ENCODE measurements around the gene ELAVL1. TPM values are rescaled to one million over a fixed set of nuclear protein-coding genes. Genes with fewer than 3 reads are reported as not detected.

The ELAVL1 gene
- polyA plus RNA-seq, 1 experiment, result 44.7 TPM

DNA sequence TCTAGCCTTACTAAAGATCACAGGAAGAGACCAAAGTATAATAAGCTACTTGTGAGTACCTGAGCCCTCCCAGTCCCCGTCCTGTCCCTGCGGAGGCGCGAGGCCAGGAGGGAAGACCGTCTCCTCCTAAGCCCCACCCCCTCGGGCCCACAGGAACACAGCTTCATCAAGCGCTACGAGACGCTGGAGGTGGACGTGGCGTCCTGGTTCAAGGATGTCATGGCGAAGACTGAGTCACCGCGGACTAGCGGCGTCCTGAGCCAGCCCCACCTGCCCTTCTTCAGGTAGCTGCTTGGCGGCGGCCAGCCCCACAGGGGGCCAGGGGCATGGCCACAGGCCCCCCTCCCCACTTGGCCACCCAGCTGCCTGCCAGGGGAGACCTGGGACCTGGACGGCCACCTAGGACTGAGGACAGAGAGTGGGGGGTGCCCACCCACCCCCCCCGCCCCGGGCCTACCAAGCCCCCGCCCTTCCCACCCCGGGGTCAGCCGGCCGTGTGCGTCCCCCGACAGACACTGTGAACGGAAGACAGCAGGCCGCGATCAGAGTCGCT lies 93.2 kb downstream of the ELAVL1 start:
- POLR2A ChIA-PET, result no interaction called here
- Histone ChIP-seq H3K9me3 (ENCODE audit: control insufficient read depth, insufficient read depth, low read length) (no peaks in the 10 kb centered on the region; the same call in 1 of the 2 replicates), H3K27me3 (ENCODE audit: control insufficient read depth, insufficient read depth, low read length) (peaks cover 7% of the 10 kb centered on the region), H3K27ac (ENCODE audit: low read depth, low read length) (no peak overlapping the region), H3K4me3 (ENCODE audit: low read depth, low read length) (no peak overlapping the region)
- no peak for DNase-seq (ENCODE audit: low read depth, low spot score)
- CTCF ChIA-PET, result interaction anchor here (1.3 kb wide), 1 partner anchor 8 kb away, joined by 4 read pairs; the partner anchor contains the start of gene SNAPC2
- TF ChIP-seq, protein P1, sequence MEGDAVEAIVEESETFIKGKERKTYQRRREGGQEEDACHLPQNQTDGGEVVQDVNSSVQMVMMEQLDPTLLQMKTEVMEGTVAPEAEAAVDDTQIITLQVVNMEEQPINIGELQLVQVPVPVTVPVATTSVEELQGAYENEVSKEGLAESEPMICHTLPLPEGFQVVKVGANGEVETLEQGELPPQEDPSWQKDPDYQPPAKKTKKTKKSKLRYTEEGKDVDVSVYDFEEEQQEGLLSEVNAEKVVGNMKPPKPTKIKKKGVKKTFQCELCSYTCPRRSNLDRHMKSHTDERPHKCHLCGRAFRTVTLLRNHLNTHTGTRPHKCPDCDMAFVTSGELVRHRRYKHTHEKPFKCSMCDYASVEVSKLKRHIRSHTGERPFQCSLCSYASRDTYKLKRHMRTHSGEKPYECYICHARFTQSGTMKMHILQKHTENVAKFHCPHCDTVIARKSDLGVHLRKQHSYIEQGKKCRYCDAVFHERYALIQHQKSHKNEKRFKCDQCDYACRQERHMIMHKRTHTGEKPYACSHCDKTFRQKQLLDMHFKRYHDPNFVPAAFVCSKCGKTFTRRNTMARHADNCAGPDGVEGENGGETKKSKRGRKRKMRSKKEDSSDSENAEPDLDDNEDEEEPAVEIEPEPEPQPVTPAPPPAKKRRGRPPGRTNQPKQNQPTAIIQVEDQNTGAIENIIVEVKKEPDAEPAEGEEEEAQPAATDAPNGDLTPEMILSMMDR (IDR thresholded peaks at IDR 0.05; ENCODE audit: low read depth, low read length), result no peak

DNA sequence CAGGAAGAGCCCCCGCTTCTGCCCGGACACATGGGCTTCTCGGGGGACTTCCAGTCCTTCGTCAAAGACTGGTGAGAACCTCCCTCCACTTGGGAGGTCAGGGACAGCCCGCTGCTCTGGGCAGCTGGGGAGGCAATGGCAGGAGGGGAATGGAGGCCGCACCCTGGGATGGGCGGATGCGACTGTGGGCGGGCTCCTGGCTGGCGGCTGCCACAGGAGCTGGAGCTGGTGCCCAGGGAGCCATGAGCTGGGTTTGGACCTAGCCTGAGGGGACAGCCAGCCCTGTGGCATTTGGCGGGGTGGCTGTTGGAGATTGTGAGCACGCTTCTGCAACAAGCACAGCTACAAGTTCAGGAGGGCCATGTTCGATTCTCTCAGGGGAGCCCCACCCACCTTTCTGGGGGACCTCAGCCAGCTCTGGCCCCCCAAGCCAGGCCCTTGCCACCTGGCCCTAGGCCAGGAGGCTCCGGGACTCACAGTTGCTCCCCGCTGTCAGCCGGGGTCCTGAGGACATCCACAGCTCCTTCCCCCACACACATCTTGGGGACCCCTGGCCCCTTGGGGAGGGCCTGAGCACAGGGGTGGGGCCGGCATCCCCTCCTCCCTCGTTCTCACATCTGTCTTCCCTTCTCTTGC lies 93.8 kb downstream of the ELAVL1 start:
- POLR2A ChIA-PET, result no interaction called here
- no peak for DNase-seq (ENCODE audit: low read depth, low spot score)
- TF ChIP-seq, protein P1 (IDR thresholded peaks at IDR 0.05; ENCODE audit: low read depth, low read length), result no peak
- no peak overlapping the region for H3K4me3 ChIP-seq (ENCODE audit: low read depth, low read length)
- H3K27ac ChIP-seq (ENCODE audit: low read depth, low read length), result no peak overlapping the region
- H3K9me3 ChIP-seq (ENCODE audit: control insufficient read depth, insufficient read depth, low read length), result no peaks in the 10 kb centered on the region; the same call in 1 of the 2 replicates
- peaks cover 7% of the 10 kb centered on the region for H3K27me3 ChIP-seq (ENCODE audit: control insufficient read depth, insufficient read depth, low read length)
- CTCF ChIA-PET, result interaction anchor here (1.3 kb wide), 1 partner anchor 9 kb away, joined by 4 read pairs; the partner anchor contains the start of gene SNAPC2

DNA sequence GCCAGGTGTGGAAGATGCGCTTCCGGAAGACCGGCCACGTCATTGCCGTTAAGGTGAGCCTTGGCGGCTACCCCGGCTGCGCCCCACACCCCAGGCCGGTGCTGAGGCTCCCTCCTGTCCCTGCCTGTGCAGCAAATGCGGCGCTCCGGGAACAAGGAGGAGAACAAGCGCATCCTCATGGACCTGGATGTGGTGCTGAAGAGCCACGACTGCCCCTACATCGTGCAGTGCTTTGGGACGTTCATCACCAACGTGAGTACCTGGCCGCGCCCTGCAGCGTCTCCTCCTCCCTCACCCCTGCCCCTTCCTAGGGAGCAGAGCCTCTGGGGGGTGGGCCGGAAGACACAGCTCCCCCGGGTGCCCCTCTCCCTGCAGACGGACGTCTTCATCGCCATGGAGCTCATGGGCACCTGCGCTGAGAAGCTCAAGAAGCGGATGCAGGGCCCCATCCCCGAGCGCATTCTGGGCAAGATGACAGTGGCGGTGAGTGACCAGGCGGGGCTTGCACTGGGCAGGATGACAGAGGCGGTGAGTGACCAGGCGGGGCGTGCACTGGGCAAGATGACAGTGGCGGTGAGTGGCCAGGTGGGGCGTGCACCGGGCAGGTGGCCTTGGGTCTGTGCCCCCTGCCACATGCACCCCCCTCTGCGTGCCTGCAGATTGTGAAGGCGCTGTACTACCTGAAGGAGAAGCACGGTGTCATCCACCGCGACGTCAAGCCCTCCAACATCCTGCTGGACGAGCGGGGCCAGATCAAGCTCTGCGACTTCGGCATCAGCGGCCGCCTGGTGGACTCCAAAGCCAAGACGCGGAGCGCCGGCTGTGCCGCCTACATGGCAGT lies 94.9 kb downstream of the ELAVL1 start:
- POLR2A ChIA-PET, result no interaction called here
- Histone ChIP-seq H3K27ac (ENCODE audit: low read depth, low read length) (no peak overlapping the region), H3K27me3 (ENCODE audit: control insufficient read depth, insufficient read depth, low read length) (peaks cover 1% of the 10 kb centered on the region), H3K9me3 (ENCODE audit: control insufficient read depth, insufficient read depth, low read length) (no peaks in the 10 kb centered on the region; the same call in 1 of the 2 replicates), H3K4me3 (ENCODE audit: low read depth, low read length) (no peak overlapping the region)
- DNase-seq (ENCODE audit: low read depth, low spot score), result no peak
- CTCF ChIA-PET, result no interaction called here
- TF ChIP-seq, protein P1 (IDR thresholded peaks at IDR 0.05; ENCODE audit: low read depth, low read length), result no peak

DNA sequence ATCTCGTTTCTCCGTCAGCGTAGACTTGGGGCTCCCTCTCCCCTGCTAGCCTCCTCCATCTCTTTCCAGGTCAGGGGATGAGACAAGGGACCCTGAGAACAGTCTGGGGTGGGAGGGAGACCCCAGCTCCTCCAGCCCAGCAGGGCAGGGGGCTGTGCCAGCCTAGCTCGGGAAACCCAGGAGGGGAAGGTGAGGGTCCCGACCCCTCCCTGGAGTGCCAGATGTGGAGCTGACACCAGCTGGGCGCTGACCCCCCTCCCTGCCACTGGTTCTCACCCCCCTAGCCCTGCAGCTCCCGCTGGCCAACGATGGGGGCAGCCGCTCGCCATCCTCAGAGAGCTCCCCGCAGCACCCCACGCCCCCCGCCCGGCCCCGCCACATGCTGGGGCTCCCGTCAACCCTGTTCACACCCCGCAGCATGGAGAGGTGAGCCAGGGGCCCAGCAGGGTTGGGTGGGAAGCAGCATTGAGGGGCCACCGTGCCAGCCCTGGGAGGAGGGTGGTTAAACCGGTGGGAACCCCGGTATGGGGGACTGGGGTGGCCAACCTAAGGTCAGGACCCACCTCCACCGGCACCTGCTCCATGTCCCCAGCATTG lies 95.9 kb downstream of the ELAVL1 start:
- DNase-seq (ENCODE audit: low read depth, low spot score), result no peak
- Histone ChIP-seq H3K4me3 (ENCODE audit: low read depth, low read length) (no peak overlapping the region), H3K27ac (ENCODE audit: low read depth, low read length) (no peak overlapping the region), H3K9me3 (ENCODE audit: control insufficient read depth, insufficient read depth, low read length) (no peaks in the 10 kb centered on the region; the same call in 1 of the 2 replicates), H3K27me3 (ENCODE audit: control insufficient read depth, insufficient read depth, low read length) (no peaks in the 10 kb centered on the region)
- ChIA-PET POLR2A (interaction anchor here (2.7 kb wide), 1 partner anchor 10 kb away, joined by 17 read pairs; the partner anchor contains the start of gene SNAPC2), CTCF (interaction anchor here (1.8 kb wide), 1 partner anchor 8 kb away, joined by 5 read pairs; no protein-coding TSS in a partner anchor)
- TF ChIP-seq, protein P1 (IDR thresholded peaks at IDR 0.05; ENCODE audit: low read depth, low read length), result no peak
